Dendritic cell treated with granulocyte-macrophage colony-stimulating factor and Interleukin-4, amounts not matched to agents 40 ng/mL and 50 ng/mL, for 4 days (primary cell): ENCODE data around the gene TRIO.
"Not testable (repeated sequence)": the region's sequence is repeated elsewhere in the genome, so short reads cannot be mapped to it uniquely, and the experiment has no call there.

Experiments used
- H3K27ac Mint-ChIP-seq: one replicate; pipeline ENCODE4 v1.8.0; 2022; ENCODE audit warnings: mild to moderate bottlenecking, mixed read lengths
- H3K27me3 Mint-ChIP-seq: one replicate; pipeline ENCODE4 v1.8.0; 2022; ENCODE audit warnings: mild to moderate bottlenecking, mixed read lengths
- H3K36me3 Mint-ChIP-seq: one replicate; pipeline ENCODE4 v1.8.0; 2022; ENCODE audit warnings: low read depth, mixed read lengths
- H3K4me1 Mint-ChIP-seq: one replicate; pipeline ENCODE4 v1.8.0; 2022; ENCODE audit warnings: low read depth, mixed read lengths
- H3K4me3 Mint-ChIP-seq: one replicate; pipeline ENCODE4 v1.8.0; 2022; ENCODE audit warnings: mild to moderate bottlenecking, moderate library complexity, mixed read lengths
- H3K9me3 Mint-ChIP-seq: one replicate; pipeline ENCODE4 v1.8.0; 2022; ENCODE audit warnings: mixed read lengths
- intact Hi-C: fragments of 100-400 bp; cut with micrococcal nuclease; formaldehyde crosslinking; loops from one replicate; pipeline ENCODE4 v1.15.0; 2022

The TRIO gene

DNA sequence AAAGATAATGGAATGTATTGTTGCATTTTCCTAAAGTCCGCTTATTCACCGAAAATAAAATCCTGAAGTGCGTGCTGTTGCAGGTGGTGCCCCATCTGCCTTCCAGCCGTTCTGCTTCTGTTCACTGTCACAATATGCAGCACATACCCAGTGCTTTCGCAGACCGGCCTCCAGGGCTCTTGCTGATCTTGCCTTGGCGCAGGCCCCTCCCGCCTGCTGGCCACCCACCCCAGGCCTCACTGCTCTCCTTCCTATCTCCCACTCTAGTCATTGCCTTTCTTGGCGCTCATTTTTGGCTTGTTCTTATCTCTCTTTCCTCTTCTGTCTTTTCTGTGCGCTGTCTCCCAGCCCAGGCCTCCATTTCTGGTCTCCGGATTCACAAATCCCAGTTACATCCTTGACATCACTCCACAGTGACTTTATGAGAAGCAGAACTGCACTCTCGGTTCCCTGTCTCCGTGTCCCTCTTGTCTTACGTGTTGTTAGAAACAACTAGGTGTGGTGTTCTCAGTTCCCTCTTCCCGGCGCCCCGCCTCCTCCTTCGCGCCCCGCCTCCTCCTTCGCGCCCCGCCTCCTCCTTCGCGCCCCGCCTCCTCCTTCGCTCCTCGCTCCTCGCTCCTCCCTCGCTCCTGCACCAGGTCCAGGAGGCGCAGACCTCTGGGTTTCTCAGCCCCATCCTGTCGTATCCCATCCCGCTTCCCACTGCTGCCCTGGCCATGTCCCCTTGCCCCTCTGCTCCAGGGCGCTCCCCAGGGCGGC, 236.8 kb downstream of the TRIO start:
- H3K4me3 Mint-ChIP-seq = no peak overlapping the region
- intact Hi-C loops = no loop called here
- no peaks in the 10 kb centered on the region for H3K27me3 Mint-ChIP-seq
- H3K4me1 Mint-ChIP-seq = peaks cover 10% of the 10 kb centered on the region
- H3K27ac Mint-ChIP-seq = peak overlapping the region; percentile 63
- peaks cover 100% of the 10 kb centered on the region for H3K36me3 Mint-ChIP-seq
- H3K9me3 Mint-ChIP-seq = peaks cover 9% of the 10 kb centered on the region

- intact Hi-C loops = no loop called here
- Mint-ChIP-seq H3K27me3 (no peaks in the 10 kb centered on the region), H3K4me3 (no peak overlapping the region), H3K27ac (peak overlapping the region; percentile 63), H3K4me1 (peaks cover 10% of the 10 kb centered on the region), H3K36me3 (peaks cover 100% of the 10 kb centered on the region), H3K9me3 (peaks cover 9% of the 10 kb centered on the region)
Observed at GRCh38 chr5:14380712-14381111, 237.6 kb downstream of the TRIO start.

GRCh38 chr5:14382640-14383039, 239.5 kb downstream of the TRIO start:
- peaks cover 10% of the 10 kb centered on the region for H3K4me1 Mint-ChIP-seq
- H3K36me3 Mint-ChIP-seq = peaks cover 100% of the 10 kb centered on the region

GRCh38 chr5:14383923-14384322, 240.8 kb downstream of the TRIO start:
- Mint-ChIP-seq H3K4me1 (peaks cover 10% of the 10 kb centered on the region), H3K36me3 (peaks cover 100% of the 10 kb centered on the region), H3K27ac (no peak overlapping the region), H3K9me3 (peaks cover 9% of the 10 kb centered on the region), H3K27me3 (no peaks in the 10 kb centered on the region), H3K4me3 (no peak overlapping the region)
- intact Hi-C loops = no loop called here

More at GRCh38 chr5:14382640-14383039, 239.5 kb downstream of the TRIO start:
- Mint-ChIP-seq H3K4me3 (no peak overlapping the region), H3K9me3 (peaks cover 9% of the 10 kb centered on the region), H3K27ac (no peak overlapping the region), H3K27me3 (no peaks in the 10 kb centered on the region)
- intact Hi-C loops = no loop called here

- no peak overlapping the region for H3K4me3 Mint-ChIP-seq
- peaks cover 100% of the 10 kb centered on the region for H3K36me3 Mint-ChIP-seq
- no peak overlapping the region for H3K27ac Mint-ChIP-seq
Observed at GRCh38 chr5:14385019-14385418, 241.9 kb downstream of the TRIO start.

DNA sequence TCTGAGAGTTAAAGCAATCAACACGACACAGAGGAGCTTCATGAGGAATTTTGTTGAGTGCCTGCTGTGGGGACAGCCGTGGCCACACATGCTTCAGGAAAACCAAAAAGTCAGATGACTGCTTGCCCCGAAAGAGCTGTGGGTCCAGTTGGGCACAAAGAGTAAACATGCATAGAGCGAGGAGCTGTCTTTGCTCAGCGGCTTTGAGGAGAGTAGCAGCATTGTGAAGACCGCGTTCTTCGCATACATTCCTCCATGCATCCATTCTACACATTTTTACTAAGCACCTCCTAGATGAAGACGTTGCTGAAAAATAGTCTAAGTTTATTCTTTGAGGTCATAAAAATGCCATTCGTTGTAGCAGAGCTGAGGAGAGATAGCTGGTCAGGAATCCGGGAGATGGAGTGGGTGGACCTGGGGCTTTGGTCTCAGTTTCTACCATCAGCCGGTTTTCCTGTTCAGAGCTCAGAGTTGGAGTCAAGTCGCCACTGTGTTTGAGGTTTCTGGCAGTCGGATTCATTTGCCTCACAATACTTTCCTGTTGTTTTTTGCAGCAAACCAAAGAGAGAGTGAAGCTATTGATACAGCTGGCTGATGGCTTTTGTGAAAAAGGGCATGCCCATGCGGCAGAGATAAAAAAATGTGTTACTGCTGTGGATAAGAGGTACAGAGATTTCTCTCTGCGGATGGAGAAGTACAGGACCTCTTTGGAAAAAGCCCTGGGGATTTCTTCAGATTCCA, 243.9 kb downstream of the TRIO start:
- intact Hi-C loops = no loop called here
- Mint-ChIP-seq H3K4me3 (no peak overlapping the region), H3K36me3 (peaks cover 100% of the 10 kb centered on the region), H3K27me3 (no peaks in the 10 kb centered on the region), H3K27ac (no peak overlapping the region), H3K4me1 (no peaks in the 10 kb centered on the region), H3K9me3 (no peaks in the 10 kb centered on the region)

More at GRCh38 chr5:14385019-14385418, 241.9 kb downstream of the TRIO start:
- intact Hi-C loops = no loop called here
- Mint-ChIP-seq H3K4me1 (peaks cover 5% of the 10 kb centered on the region), H3K9me3 (peaks cover 3% of the 10 kb centered on the region), H3K27me3 (no peaks in the 10 kb centered on the region)

DNA sequence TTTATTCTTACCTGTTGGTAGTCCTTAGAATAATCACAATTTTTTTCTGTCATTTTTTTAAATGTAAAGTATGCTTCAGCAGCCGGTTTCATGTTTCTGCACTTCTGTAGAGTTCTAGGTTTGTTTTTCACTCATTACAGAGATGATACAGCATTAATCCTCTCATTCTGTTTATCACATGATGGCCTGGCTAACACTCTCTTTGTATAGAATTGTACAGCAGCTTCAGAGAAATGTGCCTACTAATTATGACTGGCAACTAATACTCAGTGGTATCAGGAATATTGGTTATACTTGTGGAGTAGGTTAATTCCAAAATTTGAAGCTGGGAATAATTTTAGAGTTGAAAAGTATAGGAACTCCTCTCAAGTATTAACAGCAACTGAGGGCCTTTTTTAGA, 245.6 kb downstream of the TRIO start:
- H3K27me3 Mint-ChIP-seq = no peaks in the 10 kb centered on the region
- H3K36me3 Mint-ChIP-seq = peaks cover 99% of the 10 kb centered on the region
- H3K9me3 Mint-ChIP-seq = no peaks in the 10 kb centered on the region
- no peak overlapping the region for H3K4me3 Mint-ChIP-seq
- intact Hi-C loops = no loop called here
- no peaks in the 10 kb centered on the region for H3K4me1 Mint-ChIP-seq
- H3K27ac Mint-ChIP-seq = no peak overlapping the region

DNA sequence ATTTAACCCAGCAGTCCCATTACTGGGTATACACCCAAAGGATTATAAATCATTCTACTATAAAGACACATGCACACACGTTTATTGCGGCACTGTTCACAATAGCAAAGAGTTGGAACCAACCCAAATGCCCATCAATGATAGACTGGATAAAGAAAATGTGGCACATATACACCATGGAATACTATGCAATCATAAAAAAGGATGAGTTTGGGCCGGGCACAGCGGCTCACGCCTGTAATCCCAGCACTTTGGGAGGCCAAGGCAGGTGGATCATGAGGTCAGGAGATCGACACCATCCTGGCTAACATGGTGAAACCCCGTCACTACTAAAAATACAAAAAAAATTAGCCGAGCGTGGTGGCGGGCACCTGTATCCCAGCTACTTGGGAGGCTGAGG, 249.4 kb downstream of the TRIO start:
- H3K27me3 Mint-ChIP-seq, H3K9me3 Mint-ChIP-seq, H3K4me3 Mint-ChIP-seq, intact Hi-C loops, H3K27ac Mint-ChIP-seq, H3K4me1 Mint-ChIP-seq: not testable (repeated sequence)
- H3K36me3 Mint-ChIP-seq = peaks cover 90% of the 10 kb centered on the region

- Mint-ChIP-seq H3K27me3 (no peaks in the 10 kb centered on the region), H3K4me1 (no peaks in the 10 kb centered on the region), H3K9me3 (no peaks in the 10 kb centered on the region), H3K36me3 (peaks cover 84% of the 10 kb centered on the region), H3K4me3 (no peak overlapping the region), H3K27ac (no peak overlapping the region)
- intact Hi-C loops = no loop called here
Observed at GRCh38 chr5:14394365-14394764, 251.2 kb downstream of the TRIO start.

GRCh38 chr5:14395411-14395810, 252.3 kb downstream of the TRIO start:
- H3K27ac Mint-ChIP-seq = no peak overlapping the region
- H3K36me3 Mint-ChIP-seq = peaks cover 79% of the 10 kb centered on the region
- H3K4me3 Mint-ChIP-seq = no peak overlapping the region
- no peaks in the 10 kb centered on the region for H3K27me3 Mint-ChIP-seq
- intact Hi-C loops = loop anchor here (5.0 kb wide), 1 partner anchor 33 kb away; no protein-coding TSS in a partner anchor
- no peaks in the 10 kb centered on the region for H3K9me3 Mint-ChIP-seq
- H3K4me1 Mint-ChIP-seq = no peaks in the 10 kb centered on the region

DNA sequence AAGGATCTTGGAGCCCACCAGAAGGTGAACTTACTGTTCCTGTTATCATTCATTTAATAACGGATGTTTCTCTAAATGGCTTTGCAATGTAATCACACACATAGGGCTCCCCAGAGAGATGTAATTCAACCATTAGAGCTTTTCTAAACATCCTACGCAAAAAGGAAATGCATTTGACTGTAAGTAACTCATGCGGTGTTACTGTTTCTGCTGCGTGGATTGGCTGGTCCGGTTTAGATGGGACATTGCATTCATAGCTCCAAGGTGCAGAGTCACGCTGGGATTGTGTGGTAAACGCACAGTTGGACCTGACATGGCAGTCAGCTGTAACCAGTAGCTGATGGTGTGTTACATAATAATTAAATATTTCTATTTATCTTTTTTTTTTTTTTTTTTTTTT, 252.9 kb downstream of the TRIO start:
- Mint-ChIP-seq H3K4me1 (no peaks in the 10 kb centered on the region), H3K4me3 (no peak overlapping the region), H3K27me3 (no peaks in the 10 kb centered on the region), H3K9me3 (no peaks in the 10 kb centered on the region), H3K27ac (no peak overlapping the region), H3K36me3 (peaks cover 79% of the 10 kb centered on the region)
- intact Hi-C loops = loop anchor here (5.0 kb wide), 1 partner anchor 34 kb away; no protein-coding TSS in a partner anchor

DNA sequence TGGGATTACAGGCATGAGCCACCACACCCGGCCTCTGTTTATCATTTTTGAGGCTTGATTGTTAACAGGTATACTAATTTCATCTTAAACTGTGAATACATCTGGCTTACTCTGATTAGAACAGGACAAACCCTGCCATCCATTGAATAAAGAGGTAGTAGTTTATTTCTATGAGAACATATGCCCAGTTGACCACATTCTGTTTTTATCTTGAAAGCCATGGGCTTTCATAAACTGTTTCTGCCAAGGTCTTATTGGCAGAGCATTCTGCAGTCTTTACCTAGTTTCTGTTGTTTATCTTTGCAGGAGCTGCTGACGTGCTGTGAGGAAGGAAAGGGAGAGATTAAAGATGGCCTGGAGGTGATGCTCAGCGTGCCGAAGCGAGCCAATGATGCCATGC, 253.6 kb downstream of the TRIO start:
- intact Hi-C loops = loop anchor here (5.0 kb wide), 1 partner anchor 34 kb away; no protein-coding TSS in a partner anchor
- Mint-ChIP-seq H3K9me3 (no peaks in the 10 kb centered on the region), H3K4me3 (no peak overlapping the region), H3K36me3 (peaks cover 79% of the 10 kb centered on the region), H3K27ac (no peak overlapping the region), H3K27me3 (no peaks in the 10 kb centered on the region), H3K4me1 (no peaks in the 10 kb centered on the region)

DNA sequence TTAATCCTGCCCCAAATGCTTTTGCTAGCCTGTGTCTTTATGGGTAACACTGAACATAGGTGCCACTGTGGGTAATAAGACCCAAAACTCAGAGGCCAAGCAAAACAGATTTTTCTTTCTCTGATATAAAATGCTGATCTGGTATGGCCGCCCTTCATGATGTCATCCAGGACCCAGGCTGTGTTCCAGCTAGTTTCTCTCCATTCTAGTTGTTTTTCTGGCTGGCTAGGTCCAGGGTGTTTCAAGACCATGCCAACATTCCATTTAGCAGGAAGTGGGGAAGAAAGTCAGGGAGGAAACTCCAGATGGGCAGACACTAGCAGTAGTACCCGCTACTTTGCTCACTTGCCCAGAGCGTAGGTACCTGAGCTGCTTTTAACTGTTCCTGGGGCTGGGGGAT, 254.6 kb downstream of the TRIO start:
- Mint-ChIP-seq H3K36me3 (peaks cover 78% of the 10 kb centered on the region), H3K4me3 (no peak overlapping the region), H3K27ac (no peak overlapping the region), H3K9me3 (no peaks in the 10 kb centered on the region), H3K4me1 (no peaks in the 10 kb centered on the region), H3K27me3 (no peaks in the 10 kb centered on the region)
- intact Hi-C loops = loop anchor here (5.0 kb wide), 1 partner anchor 35 kb away; no protein-coding TSS in a partner anchor

- H3K36me3 Mint-ChIP-seq = peaks cover 78% of the 10 kb centered on the region
- intact Hi-C loops = loop anchor here (1.0 to 5.0 kb wide), 2 partner anchors 37 to 249 kb away; no protein-coding TSS in a partner anchor
- no peak overlapping the region for H3K27ac Mint-ChIP-seq
- H3K27me3 Mint-ChIP-seq = no peaks in the 10 kb centered on the region
- no peaks in the 10 kb centered on the region for H3K9me3 Mint-ChIP-seq
- H3K4me3 Mint-ChIP-seq = no peak overlapping the region
- H3K4me1 Mint-ChIP-seq = no peaks in the 10 kb centered on the region
Observed at GRCh38 chr5:14399054-14399692, 256.0 kb downstream of the TRIO start.
